ENCODE results near the gene MAN2A1.

DNA sequence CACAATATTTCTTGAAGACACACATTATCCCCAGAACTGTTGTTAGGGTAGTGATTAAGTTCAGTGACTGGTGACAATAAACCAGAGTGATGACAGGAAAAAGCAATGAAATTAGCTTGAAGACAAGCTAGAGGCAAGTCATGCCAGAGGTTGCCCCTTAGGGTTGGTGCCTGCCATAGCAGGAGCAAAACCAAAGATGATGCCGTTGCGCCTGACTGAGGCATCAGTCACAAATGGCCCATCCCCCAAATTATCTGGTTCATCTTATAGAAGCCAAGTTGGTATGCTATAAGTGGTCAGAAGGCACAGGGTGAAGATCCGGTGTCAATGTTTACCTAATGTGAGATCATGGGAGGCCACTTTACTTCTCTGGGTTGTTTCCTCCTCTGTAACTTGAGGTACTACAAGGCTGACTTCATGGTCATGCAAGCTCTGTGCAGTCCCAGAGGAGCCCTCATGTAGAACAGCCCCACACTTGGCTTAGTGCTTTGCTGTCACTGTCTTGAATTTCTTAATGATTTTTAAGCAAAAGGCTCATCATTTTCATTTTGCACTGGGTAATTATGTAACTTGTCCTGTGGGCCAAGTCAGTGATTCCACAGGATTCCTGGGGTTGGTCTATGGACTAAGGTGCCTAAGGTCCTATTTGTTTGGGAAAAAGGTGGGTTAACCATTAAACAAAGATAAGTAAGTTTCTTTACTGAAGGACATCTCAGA, 211.3 kb downstream of the MAN2A1 start:
- TF ChIP-seq POLR2A (IDR thresholded peaks at IDR 0.05) (no peak), POLR2AphosphoS5 (IDR thresholded peaks at IDR 0.05) (no peak)
